ENCODE results near the gene DOCK2. TPM values are rescaled to one million over a fixed set of nuclear protein-coding genes. Genes with fewer than 3 reads are reported as not detected.

Gene DOCK2
- total and polyA plus RNA-seq, 2 donors (not counting 1 experiment from before 2014, with no cell fraction given), result 112 to 330 TPM

GRCh38 chr5:170011751-170012150 lies 374.7 kb downstream of the DOCK2 start:
- POLR2A ChIA-PET, result no interaction called here
- no peak for TF ChIP-seq EZH2 (IDR thresholded peaks at IDR 0.05; ENCODE audit: borderline replicate concordance, insufficient read depth, low read depth, low read length, poor library complexity, severe bottlenecking)
- TF ChIP-seq CTCF (IDR thresholded peaks at IDR 0.05), result no peak

DNA sequence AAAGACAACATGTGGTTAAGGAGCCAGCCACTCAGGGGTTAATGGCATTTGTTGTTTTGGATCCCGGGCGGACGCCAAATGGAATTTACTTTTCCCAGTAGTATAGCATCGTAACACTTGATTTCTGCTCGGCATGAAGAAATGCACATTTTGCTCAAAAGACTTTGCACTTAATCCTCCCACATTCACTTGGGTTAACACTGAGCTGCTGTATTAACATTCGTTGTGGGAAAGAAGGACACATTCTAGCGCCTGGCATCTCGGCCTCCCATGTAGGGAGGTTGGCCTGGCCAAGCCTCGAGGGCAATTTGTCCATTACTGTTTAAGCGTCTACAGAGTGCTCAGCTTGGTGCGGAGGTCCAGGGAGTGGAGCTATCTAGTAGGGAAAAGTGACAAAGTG lies 375.5 kb downstream of the DOCK2 start:
- ChIA-PET CTCF (no interaction called here), POLR2A (no interaction called here)
- H3K4me2 ChIP-seq (replicated peaks; ENCODE audit: low read depth, low read length, poor library complexity, severe bottlenecking), result no peak overlapping the region
- Mint-ChIP-seq H3K9me3 (ENCODE audit: insufficient read depth) (no peaks in the 10 kb centered on the region), H3K4me1 (no peaks in the 10 kb centered on the region), H3K27me3 (no peaks in the 10 kb centered on the region), H3K27ac (no peak overlapping the region), H3K4me3 (no peak overlapping the region)
- intact Hi-C loops (cut with micrococcal nuclease), result no loop called here
- DNase-seq (no peak), ATAC-seq (ENCODE audit: low read depth) (no peak)
- no peaks in the 10 kb centered on the region for H4K20me1 ChIP-seq (ENCODE audit: control insufficient read depth, insufficient read depth, low read length, poor library complexity, severe bottlenecking)
- H3K9ac ChIP-seq (ENCODE audit: low read length), result no peak overlapping the region
- H3K4me3 ChIP-seq (ENCODE audit: control extremely low read depth in 1 of 5, extremely low read depth in 1 of 5, insufficient read depth in 1 of 5, low read depth in 2 of 5, low read length in 4 of 5), result no peak overlapping the region
- no peaks in the 10 kb centered on the region for H3K27me3 ChIP-seq (replicated peaks in 1 of 4; ENCODE audit: control extremely low read depth in 1 of 4, control insufficient read depth in 3 of 4, insufficient read depth in 4 of 4, low read length in 3 of 4)
- H3K9me3 ChIP-seq (ENCODE audit: control extremely low read depth in 1 of 3, control insufficient read depth in 2 of 3, insufficient read depth in 1 of 3, low read length in 2 of 3), result no peaks in the 10 kb centered on the region
- H3K79me2 ChIP-seq (ENCODE audit: control insufficient read depth, insufficient read depth, low read length), result no peaks in the 10 kb centered on the region
- H3K4me1 ChIP-seq (ENCODE audit: control insufficient read depth in 2 of 2, insufficient read depth in 2 of 2, low read length in 2 of 2), result no peaks in the 10 kb centered on the region
- WGBS (ENCODE audit: insufficient coverage), result 95% methylated on average over 6 of the region's 11 CpGs
- TF ChIP-seq EZH2 (IDR thresholded peaks at IDR 0.05; ENCODE audit: borderline replicate concordance, insufficient read depth, low read depth, low read length, poor library complexity, severe bottlenecking) (no peak), CTCF (IDR thresholded peaks at IDR 0.05) (no peak)
- peaks cover 2 to 64% of the 10 kb centered on the region in 2 experiments for H3K36me3 ChIP-seq (replicated peaks in 1 of 2; ENCODE audit: control extremely low read depth in 1 of 2, control insufficient read depth in 1 of 2, extremely low read depth in 1 of 2, insufficient read depth in 2 of 2, low read length in 1 of 2)
- no peak overlapping the region for H3K27ac ChIP-seq (ENCODE audit: low read length in 2 of 2)
- H2AFZ ChIP-seq (ENCODE audit: insufficient read depth, low read depth, low read length, poor library complexity, severe bottlenecking), result no peak overlapping the region

More at GRCh38 chr5:170011751-170012150, 374.7 kb downstream of the DOCK2 start:
- intact Hi-C loops (cut with micrococcal nuclease), result no loop called here
- Histone ChIP-seq H3K27me3 (replicated peaks in 1 of 4; ENCODE audit: control extremely low read depth in 1 of 4, control insufficient read depth in 3 of 4, insufficient read depth in 4 of 4, low read length in 3 of 4) (no peaks in the 10 kb centered on the region), H3K79me2 (ENCODE audit: control insufficient read depth, insufficient read depth, low read length) (no peaks in the 10 kb centered on the region), H3K4me2 (replicated peaks; ENCODE audit: low read depth, low read length, poor library complexity, severe bottlenecking) (no peak overlapping the region), H3K9ac (ENCODE audit: low read length) (no peak overlapping the region), H4K20me1 (ENCODE audit: control insufficient read depth, insufficient read depth, low read length, poor library complexity, severe bottlenecking) (no peaks in the 10 kb centered on the region), H2AFZ (ENCODE audit: insufficient read depth, low read depth, low read length, poor library complexity, severe bottlenecking) (no peak overlapping the region), H3K27ac (ENCODE audit: low read length in 2 of 2) (no peak overlapping the region), H3K36me3 (replicated peaks in 1 of 2; ENCODE audit: control extremely low read depth in 1 of 2, control insufficient read depth in 1 of 2, extremely low read depth in 1 of 2, insufficient read depth in 2 of 2, low read length in 1 of 2) (peaks cover 2 to 66% of the 10 kb centered on the region in 2 experiments), H3K9me3 (ENCODE audit: control extremely low read depth in 1 of 3, control insufficient read depth in 2 of 3, insufficient read depth in 1 of 3, low read length in 2 of 3) (no peaks in the 10 kb centered on the region), H3K4me1 (ENCODE audit: control insufficient read depth in 2 of 2, insufficient read depth in 2 of 2, low read length in 2 of 2) (no peaks in the 10 kb centered on the region), H3K4me3 (ENCODE audit: control extremely low read depth in 1 of 5, extremely low read depth in 1 of 5, insufficient read depth in 1 of 5, low read depth in 2 of 5, low read length in 4 of 5) (no peak overlapping the region)
- DNase-seq (no peak), ATAC-seq (ENCODE audit: low read depth) (no peak)
- Mint-ChIP-seq H3K27ac (no peak overlapping the region), H3K9me3 (ENCODE audit: insufficient read depth) (no peaks in the 10 kb centered on the region), H3K4me3 (no peak overlapping the region), H3K4me1 (no peaks in the 10 kb centered on the region), H3K27me3 (no peaks in the 10 kb centered on the region)
- CTCF ChIA-PET, result no interaction called here
- no CpG with 5 or more reads among the region's 2 CpGs for WGBS (ENCODE audit: insufficient coverage)
